Inflammatory macrophage (primary cell): ENCODE measurements around the gene EPN1.

Source experiments
- DNase-seq, 2 donors: peaks; one replicate each; pipeline ENCODE4 v3.0.0-alpha.2; 2020 to 2022

Gene EPN1

DNA sequence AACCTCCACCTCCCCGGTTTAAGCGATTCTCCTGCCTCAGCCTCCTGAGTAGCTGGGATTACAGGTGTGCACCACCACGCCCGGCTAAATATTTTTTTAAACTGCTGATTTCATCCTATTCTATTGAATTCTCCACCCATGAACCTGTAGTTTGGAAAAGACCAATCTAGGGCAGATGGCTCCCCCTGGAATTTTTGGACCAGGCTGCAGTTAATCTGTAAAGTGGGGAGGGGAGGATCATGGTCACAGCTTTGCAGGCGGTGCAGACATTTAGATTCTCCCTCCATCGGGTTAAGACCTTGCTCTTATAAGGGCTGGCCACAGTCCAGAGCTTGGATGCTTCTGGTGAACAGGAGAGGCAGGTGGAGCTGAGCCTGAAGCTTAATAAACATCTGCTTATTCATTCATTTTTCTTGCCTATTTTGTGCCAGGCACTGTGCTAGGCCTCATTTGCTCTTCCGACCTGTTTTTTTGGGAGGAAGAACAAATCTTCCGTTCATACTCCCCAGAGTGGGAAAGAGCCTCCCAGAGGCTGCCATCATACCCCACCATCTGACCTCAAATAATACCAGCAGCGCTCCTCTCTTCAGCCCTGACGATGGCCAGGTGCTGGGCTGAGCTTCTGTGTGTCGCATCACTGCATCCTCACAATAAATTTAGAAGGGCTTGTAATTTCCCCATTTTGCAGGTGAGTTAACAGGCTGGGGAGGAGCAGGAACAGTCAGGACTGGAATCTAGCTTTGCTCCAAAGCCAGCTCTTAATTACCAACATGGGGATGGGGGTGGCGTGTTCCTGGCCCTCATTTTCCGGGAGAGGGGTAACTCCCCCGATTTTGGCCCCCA is 27.9 kb upstream of the EPN1 start:
- DNase-seq, result no peak

DNA sequence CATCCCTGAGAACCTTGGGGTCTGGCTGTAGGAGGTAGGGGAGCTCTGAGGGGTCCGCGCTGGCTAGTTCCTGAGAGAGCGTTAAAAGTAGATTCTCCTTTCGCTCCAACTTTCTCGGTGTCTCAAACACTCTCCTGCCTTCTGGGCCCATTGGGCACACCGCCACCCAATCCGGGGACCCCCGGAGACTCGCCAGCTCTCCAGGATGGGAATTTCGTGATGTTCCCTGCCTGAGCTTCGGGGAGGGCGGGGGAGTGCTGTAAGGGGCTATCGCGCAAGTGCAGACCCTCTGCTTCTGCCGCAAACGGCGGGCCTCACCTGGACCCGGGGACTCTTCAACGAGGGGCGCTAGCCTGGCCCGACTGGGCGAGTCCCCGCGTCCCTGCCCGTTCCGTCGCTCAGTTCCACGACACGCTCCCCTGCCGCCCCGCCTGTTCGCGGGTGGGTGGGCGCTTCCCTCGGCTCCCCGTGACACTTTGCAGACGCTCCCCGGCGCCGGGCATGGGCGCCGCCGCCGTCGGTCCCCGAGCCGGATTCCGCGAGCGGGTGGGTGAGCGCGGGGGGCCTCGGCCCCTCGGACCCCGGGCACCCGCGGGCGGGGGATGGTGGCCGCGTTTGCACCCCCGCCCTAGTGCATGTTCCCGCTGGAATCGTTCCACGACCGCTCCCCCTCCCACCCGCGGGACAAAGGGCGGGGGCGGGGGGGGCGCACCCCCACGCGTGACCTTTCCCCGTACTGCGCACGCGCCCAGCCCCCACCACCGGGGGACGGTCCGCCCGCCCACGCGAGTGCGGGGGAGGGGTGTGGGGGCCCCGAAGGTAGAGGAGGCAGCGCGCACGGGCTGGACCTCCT is 27.1 kb upstream of the EPN1 start, which contains the start of gene CCDC106:
TSS of gene CCDC106 (plus strand) at position 481 of the 853 bp plus-strand sequence. CDS start 835 bp downstream, outside the sequence.
- DNase-seq, result peak; percentile 49 to 58

DNA sequence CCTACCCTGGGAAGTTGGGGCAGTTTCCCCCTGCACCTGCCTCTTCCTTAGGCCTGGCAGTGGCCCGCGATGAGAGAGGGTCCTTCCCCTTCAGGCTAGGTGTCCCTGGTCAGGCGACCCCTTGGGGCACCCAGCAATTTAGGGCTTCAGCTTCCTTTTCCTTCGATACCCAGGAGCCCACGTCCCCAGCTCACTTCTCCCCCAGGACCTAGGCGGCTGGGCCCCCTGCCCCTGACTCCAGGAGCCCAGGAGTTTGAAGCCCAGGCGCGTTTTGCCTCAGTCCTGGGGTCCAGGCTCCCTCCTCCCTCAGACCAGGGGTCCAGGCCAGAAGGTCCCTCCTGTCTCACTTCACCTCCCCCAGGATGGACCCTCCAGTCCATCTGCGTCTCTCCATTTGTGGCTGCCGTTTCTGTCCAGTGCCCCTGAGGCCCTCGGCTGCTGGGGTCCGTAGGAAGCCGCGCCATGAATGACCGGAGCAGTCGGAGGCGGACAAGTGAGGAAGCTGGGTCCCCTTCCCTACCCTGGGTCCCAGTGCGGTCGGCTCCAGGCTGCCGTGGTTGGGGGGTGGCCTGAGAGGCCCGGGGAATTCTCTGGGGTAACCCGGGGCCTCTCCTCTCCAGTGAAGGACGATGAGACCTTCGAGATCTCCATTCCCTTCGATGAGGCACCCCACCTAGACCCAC is 26.3 kb upstream of the EPN1 start:
- no peak for DNase-seq

DNA sequence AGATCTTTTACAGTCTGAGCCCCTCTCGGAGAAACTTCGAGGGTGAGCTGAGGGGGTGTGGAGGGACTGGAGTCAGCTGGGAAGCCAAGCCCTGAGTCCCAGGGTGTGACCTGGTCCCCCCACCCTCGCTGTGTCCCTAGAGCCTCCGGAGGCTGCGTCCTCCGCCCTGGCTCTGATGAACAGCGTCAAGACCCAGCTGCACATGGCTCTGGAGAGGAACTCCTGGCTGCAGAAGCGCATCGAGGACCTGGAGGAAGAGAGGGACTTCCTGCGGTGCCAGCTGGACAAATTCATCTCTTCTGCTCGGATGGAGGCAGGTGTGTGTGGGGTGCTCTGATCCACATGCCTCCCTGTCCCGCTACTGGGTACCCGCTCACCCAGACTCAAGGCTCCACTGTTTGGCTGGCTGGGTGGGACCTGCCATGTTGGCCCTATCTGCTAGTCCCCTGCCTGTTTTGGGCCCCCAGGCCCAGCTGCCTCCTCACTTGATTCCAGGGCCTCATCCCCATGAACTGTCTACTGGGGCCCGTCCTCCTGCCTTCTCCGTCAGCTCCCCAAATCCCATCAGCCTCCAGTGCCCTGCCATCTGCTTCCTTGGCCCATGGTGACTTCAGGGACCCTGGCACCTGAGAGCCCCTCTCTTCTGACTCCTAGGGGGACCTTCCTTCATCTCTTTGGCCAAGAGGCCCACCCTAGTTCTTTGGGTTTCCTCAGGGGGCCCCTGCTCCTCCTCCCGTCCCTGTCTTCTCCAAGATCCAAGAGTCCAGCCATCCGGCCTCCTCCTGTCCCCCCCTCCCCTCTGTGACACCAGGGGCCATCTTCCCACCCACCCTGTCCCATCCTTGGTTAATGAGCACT is 25.5 kb upstream of the EPN1 start:
- no peak for DNase-seq

DNA sequence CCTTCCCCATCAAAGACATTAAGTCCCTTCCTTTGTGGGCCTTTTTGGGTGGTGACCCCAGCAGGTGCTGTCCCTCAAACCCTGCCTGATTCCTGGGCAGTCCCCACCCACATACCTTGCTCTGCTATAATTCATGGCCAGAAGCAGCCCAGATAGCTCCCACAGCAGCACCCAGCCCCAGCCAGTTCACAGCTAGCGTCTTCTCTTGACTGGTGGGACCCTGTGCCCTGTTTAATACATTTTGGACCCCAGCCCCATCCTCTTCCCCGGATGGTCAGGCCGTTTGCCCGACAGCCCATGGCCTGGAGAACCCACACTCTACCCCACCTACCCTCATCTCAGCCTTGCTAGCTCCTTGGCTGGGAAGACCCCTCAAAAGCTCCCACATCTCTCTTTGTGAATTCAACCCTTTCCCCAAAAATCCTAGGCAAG is 24.9 kb upstream of the EPN1 start:
- DNase-seq, result no peak

DNA sequence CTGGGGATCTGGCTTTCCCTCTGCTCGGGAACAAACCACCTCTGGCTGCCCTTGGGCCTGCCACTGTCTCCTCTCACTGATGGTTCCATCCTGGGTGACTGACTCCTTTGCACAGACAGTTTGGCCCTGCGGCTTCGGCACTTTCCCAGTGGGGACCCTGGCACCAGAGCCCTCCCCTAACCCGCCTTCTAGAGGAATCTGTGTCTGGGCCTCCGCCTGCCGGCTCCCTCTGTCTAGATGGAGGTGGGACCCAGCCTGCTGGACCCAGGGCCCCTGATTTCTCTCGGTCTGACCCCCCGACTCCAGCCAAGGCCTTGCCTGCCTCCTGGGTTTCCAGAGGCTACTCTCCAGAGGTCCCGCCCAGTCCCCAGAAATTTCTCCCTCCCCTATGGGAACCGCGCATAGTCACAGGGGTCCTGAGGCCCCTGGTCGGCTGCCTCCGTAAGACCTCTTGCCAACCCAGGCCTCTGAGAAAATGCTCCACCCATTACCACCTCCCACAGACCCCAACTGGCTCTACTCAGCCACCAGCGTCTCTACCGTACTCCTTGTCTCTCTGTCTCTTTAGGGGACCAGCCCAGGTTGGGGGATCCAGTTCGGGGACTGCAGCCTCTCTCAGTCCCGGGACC is 24.3 kb upstream of the EPN1 start:
- DNase-seq, result no peak

DNA sequence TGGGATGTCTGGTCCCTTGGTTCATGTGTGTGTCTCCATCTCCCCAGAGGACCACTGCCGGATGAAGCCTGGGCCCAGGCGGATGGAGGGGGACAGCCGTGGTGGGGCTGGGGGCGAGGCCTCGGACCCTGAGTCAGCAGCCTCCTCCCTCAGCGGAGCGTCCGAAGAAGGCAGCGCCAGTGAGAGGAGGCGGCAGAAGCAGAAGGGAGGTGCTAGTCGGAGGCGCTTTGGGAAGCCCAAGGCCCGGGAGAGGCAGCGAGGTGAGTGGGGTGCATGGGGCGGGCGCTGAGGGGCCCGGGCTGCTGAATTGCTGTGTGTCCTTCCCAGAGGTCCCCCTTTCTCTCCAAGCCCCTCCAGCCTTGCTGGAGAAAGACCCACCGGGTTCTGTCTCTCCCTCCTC is 23.8 kb upstream of the EPN1 start:
- DNase-seq, result no peak

DNA sequence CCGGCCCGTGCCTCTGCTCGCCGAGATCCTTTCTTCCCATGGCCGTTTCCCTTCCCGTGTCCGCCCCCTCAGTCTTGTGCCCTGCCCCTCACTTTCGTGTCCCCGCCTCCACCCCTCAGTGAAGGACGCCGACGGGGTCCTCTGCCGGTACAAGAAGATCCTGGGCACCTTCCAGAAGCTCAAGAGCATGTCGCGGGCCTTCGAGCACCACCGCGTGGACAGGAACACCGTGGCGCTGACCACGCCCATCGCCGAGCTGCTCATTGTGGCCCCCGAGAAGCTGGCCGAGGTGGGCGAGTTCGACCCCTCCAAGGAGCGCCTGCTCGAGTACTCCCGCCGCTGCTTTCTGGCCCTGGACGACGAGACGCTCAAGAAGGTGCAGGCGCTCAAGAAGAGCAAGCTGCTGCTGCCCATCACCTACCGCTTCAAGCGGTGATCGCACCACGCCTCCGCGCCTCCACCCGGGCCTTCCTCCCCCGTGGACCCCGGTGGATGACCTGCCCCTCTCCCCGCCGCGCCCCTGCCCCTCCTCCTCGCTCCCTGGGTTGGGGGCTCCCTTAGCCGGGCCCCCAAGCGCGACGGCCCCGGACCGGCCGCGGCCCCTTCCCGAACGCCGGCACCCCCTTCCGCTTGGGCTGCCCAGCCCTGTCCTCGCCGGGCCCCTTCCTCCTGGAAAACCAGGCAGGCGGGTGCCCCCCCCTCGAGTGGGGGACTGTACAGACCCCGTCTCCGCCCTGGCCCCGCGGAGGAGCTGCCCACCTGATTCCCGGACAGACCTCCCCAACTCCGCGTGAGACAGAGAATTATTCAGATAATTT is 22.5 kb upstream of the EPN1 start:
- no peak for DNase-seq

DNA sequence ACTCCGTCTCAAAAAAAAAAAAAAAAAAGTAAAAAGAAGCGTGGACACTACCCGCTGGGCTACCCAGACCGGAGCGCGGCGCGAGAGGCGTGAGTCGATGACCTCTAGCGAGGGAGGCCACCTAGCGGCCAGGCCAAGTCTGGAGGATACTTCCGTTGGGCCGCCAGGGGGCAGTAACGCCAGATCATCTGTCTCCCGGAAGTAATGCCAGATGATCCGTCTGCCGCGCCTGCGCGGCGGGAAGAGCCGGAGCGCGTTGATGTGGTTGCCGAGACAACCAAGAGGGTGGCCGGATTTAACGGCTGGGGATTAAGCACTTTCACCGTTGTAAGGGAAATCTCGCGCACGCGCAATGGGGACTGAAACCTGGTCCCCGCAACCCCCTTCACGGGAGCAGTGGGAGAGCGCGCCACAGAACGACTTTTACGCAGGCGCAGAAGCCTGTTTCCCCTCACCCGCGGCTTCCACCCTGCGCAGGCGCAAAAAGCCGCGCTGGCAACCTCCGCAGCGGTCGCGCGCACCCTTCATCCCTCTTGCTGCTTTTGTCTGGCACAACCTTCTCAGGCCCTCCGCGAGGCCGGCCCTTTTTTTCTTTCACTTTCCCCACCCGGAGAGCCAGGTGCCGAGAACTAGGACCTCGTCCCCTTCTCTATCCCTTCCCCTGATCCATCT is 21.2 kb upstream of the EPN1 start:
- DNase-seq, result peak; percentile 99

DNA sequence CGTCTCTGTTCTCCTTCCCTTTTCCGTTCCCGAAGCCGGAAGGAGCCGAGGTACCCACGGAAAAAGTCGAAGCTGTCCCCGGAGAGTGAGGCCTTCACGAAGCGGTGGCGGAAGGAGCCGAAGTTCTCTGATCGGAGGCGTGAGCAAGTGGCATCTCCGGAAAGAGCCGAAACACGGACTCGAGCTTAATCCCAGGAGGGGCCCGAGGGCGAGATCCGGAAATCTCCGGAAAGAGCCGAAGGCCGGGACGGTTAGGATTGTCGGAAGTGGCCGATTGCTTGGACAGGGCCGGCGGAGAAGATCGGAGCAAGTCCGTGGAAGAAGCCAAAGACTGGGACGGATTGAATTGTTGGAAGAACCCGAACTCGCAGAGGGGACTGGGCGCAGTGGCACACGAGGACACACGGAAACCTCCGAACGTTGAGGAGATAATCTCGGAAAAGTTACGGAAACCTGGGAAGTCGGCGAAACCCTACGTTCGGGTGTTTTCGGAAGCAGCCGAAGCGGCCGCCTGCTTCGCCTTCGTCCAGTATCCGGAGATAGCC is 20.6 kb upstream of the EPN1 start:
- peak; percentile 100 for DNase-seq

DNA sequence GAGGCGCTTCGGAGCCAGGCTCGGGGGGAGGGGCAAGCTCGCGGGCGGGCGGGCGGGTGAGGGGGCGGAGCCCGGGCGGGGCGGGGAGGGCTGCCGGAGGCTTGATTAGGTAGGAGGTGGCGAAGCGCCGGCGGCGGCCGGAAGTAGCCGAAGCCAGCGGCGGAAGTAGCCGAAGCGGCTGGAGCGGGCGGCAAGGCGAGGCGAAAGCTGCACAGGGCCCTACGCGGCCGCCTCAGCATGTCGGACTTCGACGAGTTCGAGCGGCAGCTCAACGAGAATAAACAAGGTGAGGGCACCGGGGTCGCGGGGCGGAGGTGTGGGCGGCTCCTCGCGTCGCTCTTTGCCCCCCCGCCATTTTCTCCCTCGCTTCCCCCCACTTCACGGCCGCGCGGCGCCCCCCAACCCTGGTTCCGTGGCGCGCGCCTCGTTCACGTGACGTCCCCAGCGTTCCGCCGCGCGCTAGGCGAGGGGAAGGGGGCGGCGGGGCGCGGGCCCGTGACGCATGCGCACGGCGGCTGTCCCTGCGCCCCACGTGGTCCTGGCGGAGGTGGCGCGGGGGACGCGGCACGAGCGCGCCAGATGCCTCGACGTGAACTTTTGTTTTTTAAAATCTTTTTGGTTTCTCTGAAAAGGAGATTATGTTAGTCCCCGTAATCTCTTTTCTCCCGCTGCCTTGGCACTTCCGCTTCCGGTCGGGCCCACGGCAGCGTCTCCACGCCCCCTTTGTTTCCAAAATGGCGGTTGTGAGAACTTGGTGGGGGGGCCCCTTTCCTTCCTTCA is 20.0 kb upstream of the EPN1 start, which contains the start of gene U2AF2:
TSS of gene U2AF2 (plus strand) at position 168 of the 780 bp plus-strand sequence. CDS start at position 238, 70 bp downstream.
- peak; percentile 92 to 96 for DNase-seq

DNA sequence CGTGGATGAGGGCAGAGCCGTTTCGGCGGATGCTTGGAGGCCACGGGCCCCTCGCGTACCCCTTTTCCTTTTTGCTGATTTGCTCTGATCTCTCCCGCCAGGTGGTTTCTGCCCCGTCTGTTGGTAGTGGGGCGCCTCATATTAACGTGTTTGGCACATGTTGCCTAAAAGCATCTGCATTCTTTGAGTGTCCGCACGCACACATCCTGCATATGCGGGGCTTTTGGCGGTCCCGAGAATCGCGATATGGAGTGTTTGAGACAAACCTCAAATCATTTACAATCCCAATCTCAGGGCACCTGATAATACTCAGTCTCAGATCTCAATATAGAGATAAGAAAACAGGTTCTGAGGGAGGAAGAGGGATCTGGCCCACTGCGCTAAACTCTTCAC is 19.4 kb upstream of the EPN1 start:
- DNase-seq, result no peak

DNA sequence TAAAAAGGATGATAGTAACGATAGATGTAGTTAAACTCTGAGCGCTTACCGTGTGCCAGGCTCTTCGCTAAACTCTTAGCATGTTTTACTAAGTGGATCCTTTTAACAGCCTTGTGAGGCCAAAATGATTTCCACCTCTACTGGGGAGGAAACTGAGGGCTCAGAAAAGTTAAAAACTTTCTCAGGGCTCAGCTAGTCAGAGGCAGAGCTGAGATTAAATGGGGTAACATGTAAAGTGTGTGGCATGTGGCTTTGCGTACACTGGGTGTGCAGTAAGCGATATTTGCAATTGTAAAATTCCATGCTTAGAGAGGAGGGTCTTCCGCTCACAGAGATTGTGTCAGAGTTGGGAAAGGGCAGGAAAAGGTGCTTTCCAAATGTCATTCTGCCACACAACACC is 18.5 kb upstream of the EPN1 start:
- DNase-seq, result no peak

DNA sequence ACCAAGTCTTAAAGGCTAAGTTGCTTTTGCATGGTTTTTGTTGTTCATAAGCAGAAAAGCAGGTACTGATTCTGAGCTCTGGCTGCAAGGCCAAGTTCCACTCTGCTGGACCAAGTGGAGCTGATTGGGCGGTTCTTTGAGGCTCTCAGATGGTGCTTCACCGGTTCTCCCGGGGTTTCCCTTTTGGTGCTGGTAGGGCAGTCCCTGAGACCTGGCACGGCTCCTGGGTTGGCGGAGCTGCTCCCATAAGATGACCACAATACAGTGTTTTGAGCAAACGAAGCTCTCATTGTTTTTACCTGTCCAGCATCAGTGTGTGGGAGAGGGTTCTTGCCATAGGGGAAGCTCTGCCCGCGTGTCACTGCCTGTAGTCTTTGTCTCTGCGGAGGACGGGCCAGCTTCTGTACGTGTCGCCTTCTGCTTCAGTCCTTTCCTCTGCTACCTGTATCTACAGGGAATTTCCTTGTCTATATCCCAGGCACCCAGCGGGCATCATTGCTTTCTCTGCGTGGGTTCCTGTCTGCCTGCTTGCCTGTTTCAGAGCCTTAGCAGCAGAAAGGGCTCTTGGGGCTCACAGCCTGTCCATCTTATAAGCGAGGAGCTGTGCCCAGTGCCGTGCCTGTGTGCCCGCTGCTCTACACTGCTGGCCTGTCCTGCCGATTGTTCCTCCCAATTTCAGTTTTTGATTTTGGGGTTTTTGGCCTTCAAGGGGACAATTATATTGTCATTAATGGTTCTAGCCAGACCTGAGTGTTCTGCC is 17.9 kb upstream of the EPN1 start:
- DNase-seq, result no peak

DNA sequence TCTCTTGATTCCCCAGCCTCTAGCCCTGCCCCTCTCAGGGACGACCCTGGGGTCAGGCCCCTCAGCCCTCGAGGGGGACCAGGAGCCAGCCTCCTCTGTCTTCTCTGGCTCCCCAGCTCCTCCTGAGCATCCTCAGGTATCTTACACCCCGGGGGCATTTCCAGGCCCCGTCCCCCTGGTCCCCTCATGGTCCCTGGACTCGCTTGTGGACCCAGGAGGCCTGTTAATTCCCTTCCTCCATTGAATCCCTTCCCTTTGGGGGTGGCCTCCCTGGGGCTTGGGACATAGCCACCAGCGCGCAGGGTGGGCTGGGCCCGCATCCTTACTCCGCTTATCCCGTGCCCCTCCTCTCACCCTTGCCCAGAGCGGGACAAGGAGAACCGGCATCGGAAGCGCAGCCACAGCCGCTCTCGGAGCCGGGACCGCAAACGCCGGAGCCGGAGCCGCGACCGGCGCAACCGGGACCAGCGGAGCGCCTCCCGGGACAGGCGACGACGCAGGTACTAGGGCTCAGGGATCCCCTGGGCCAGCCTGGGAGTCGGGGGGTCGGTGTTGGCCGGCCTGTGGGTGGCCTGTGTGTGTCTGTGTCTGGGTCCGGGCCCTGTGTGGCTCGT is 16.1 kb upstream of the EPN1 start:
- DNase-seq, result no peak

DNA sequence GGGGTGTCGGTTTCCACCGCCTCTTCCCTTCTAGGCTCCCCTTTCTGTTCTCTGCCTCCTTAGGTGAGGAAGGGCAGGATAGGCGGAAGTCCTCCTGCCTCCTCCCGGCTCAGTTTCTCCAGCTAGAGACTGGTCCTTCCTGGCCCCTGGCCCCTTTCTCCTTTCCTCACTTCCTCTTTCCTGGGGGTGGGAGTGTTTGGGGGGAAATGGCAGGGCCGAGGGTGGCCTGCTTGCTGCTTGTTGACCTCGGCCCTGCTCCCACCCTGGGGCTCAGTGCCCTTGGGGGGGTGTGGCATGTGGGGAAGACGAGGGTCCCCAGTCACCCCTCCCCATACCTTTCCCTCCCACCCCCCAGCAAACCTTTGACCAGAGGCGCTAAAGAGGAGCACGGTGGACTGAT is 15.2 kb upstream of the EPN1 start:
- DNase-seq, result no peak

DNA sequence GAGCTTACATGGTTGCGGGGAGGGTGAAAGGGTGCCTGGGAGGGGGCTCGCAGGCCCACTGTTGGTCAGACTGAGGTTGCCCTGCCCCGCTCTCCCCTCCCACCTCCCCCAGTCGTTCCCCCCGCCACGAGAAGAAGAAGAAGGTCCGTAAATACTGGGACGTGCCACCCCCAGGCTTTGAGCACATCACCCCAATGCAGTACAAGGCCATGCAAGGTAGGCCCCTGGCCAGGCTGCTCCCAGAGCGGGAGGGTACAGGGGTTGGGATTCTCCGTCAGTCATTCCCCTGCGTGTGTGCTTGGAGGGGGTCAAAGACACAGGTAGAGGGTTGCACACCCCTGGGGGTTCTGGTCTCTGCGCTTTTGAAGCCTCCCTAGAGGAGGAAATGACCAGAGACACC is 14.6 kb upstream of the EPN1 start:
- DNase-seq, result no peak

DNA sequence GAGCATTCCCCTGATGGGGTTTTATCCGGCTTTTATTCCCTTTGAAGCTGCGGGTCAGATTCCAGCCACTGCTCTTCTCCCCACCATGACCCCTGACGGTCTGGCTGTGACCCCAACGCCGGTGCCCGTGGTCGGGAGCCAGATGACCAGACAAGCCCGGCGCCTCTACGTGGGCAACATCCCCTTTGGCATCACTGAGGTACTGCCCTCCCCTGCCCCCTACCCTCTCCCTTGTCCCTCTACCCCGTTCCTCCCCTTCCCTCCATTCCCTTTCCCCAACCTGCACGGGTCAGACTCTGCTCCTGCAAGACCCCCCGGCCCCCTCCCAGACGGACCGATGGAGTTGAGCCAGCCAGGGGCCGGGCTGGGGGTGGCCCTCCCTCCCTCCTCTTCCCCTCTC is 14.0 kb upstream of the EPN1 start:
- DNase-seq, result no peak
